Testis (tissue), 3 donors: ENCODE data around the gene TAB3. TPM values are rescaled to one million over a fixed set of nuclear protein-coding genes. Genes with fewer than 3 reads are reported as not detected.

Experiments used
- DNase-seq: peaks from one replicate; pipeline ENCODE4 v3.0.0-alpha.2; 2019
- H3K27ac ChIP-seq, 2 donors: fragments of 200-600 bp; sonication (generic); one replicate each; pipeline ENCODE4 v1.5.1; 2019
- H3K27me3 ChIP-seq: fragments of 200-600 bp; sonication (generic); one replicate; pipeline ENCODE4 v1.5.1; 2019
- H3K36me3 ChIP-seq: fragments of 200-600 bp; sonication (generic); one replicate; pipeline ENCODE4 v1.5.1; 2017; ENCODE audit warnings: low read depth; ENCODE audit errors: missing control alignments
- H3K4me1 ChIP-seq: fragments of 200-600 bp; sonication (generic); one replicate; pipeline ENCODE4 v1.5.1; 2019
- H3K4me3 ChIP-seq, 2 donors: fragments of 200-600 bp; sonication (generic); one replicate each; pipeline ENCODE4 v1.5.1; 2017 to 2019
- H3K9me3 ChIP-seq: fragments of 200-600 bp; sonication (generic); one replicate; pipeline ENCODE4 v1.5.1; 2017
- CTCF ChIP-seq, 3 experiments: fragments of 450-650 bp in 2 of 3; fragments of 200-600 bp in 1 of 3; sonication (generic) in 1 of 3; IDR thresholded peaks; one replicate each; pipeline ENCODE4 v1.5.1; 2016 to 2019; ENCODE audit warnings: antibody characterized with exemption in 3 of 3, mild to moderate bottlenecking in 2 of 3, moderate library complexity in 1 of 3
- POLR2A ChIP-seq: fragments of 450-650 bp; IDR thresholded peaks from one replicate; pipeline ENCODE4 v1.6.1; 2017; ENCODE audit warnings: antibody characterized with exemption, mild to moderate bottlenecking, moderate library complexity
- WGBS, 2 donors: methylation state at CpG; one replicate each; pipeline ENCODE4 v1.1.5; 2018; 5-methylcytosine and 5-hydroxymethylcytosine counted together
- intact Hi-C: fragments of 100-400 bp; cut with DNase I; formaldehyde crosslinking; loops from one replicate; pipeline ENCODE4 v1.15.1; 2023; ENCODE audit warnings: low total_unique reads
- polyA plus RNA-seq: library from polyadenylated mRNA; stranded (reverse); fragments of 350-450 nt; fragmentation: Illumina TruSeq; extraction: RNeasy Lipid Tissue Mini Kit (QIAGEN cat#74804); gene quantifications from one replicate; pipeline ENCODE4 v1.2.3, GENCODE V29; 2014; ENCODE audit warnings: low read depth, low replicate concordance; ENCODE audit not compliant: insufficient read depth
- total RNA-seq, 2 donors: library from RNA; depleted of rRNA; stranded (reverse); fragments of >200 nt; gene quantifications; one replicate each; pipeline ENCODE4 v1.2.3, GENCODE V29; 2016

Gene TAB3
- total and polyA plus RNA-seq, 3 donors from 2014 or later, result 33.0 to 181 (median 166) TPM

GRCh38 chrX:30900227-30900626, 11.2 kb upstream of the TAB3 start:
- DNase-seq, result no peak
- H3K9me3 ChIP-seq, result no peaks in the 10 kb centered on the region
- H3K27ac ChIP-seq, result no peak overlapping the region
- intact Hi-C loops, result no loop called here
- no peaks in the 10 kb centered on the region for H3K4me1 ChIP-seq
- no peak for TF ChIP-seq POLR2A
- no peak for TF ChIP-seq CTCF (IDR thresholded peaks at IDR 0.05)
- no peak overlapping the region for H3K4me3 ChIP-seq
- no peaks in the 10 kb centered on the region for H3K36me3 ChIP-seq
- no peaks in the 10 kb centered on the region for H3K27me3 ChIP-seq

GRCh38 chrX:30898886-30899285, 9.8 kb upstream of the TAB3 start:
- TF ChIP-seq POLR2A, result no peak
- TF ChIP-seq CTCF (IDR thresholded peaks at IDR 0.05), result no peak
- Histone ChIP-seq H3K36me3 (no peaks in the 10 kb centered on the region), H3K4me1 (no peaks in the 10 kb centered on the region), H3K4me3 (no peak overlapping the region), H3K9me3 (no peaks in the 10 kb centered on the region), H3K27ac (no peak overlapping the region), H3K27me3 (no peaks in the 10 kb centered on the region)
- intact Hi-C loops, result no loop called here
- WGBS, 2 donors, result 64 to 90% methylated on average over 5 of the region's 5 CpGs
- DNase-seq, result no peak

- Histone ChIP-seq H3K36me3 (no peaks in the 10 kb centered on the region), H3K9me3 (no peaks in the 10 kb centered on the region), H3K27ac (no peak overlapping the region), H3K27me3 (no peaks in the 10 kb centered on the region), H3K4me3 (no peak overlapping the region), H3K4me1 (no peaks in the 10 kb centered on the region)
- intact Hi-C loops, result no loop called here
- TF ChIP-seq POLR2A, result no peak
- no peak for TF ChIP-seq CTCF (IDR thresholded peaks at IDR 0.05)
- 79 to 86% methylated on average over 2 of the region's 2 CpGs for WGBS, 2 donors
- no peak for DNase-seq
Measured at GRCh38 chrX:30895370-30895769, 6.3 kb upstream of the TAB3 start.

GRCh38 chrX:30893206-30893605, 4.2 kb upstream of the TAB3 start:
- no peak overlapping the region for H3K27ac ChIP-seq
- intact Hi-C loops, result no loop called here
- WGBS, 2 donors, result 84 to 85% methylated on average over 4 of the region's 4 CpGs

More at GRCh38 chrX:30893206-30893605, 4.2 kb upstream of the TAB3 start:
- Histone ChIP-seq H3K36me3 (no peaks in the 10 kb centered on the region), H3K4me3 (no peak overlapping the region), H3K4me1 (no peaks in the 10 kb centered on the region), H3K27me3 (no peaks in the 10 kb centered on the region), H3K9me3 (no peaks in the 10 kb centered on the region)
- DNase-seq, result no peak
- TF ChIP-seq POLR2A (no peak), CTCF (IDR thresholded peaks at IDR 0.05) (no peak)
